A549 (cell line): Measurements from ENCODE around the gene TMEM174. TPM values are rescaled to one million over a fixed set of nuclear protein-coding genes. Genes with fewer than 3 reads are reported as not detected.
"Not testable (repeated sequence)": the region's sequence is repeated elsewhere in the genome, so short reads cannot be mapped to it uniquely, and the experiment has no call there.

Experiments
- ATAC-seq, 2 experiments: fragments of 200-7000 bp in 1 of 2; fragments of >200 bp in 1 of 2; cut with Nextera tagmentation in 1 of 2; cut with Tn5 transposase in 1 of 2; 3 replicates each; pipeline versions ENCODE4 v1.8.0 to v1.9.1; 2018 to 2020; ENCODE audit warnings: mild to moderate bottlenecking in 1 of 2, moderate library complexity in 1 of 2
- CTCF ChIA-PET: fragments of 300-600 bp; sonication (Branson Sonifier 250); formaldehyde crosslinking; extraction: SDS; loops from one replicate; lab custom pipeline; 2021; ENCODE audit warnings: antibody characterized with exemption, inconsistent platforms; lab: Yijun Ruan, JAX
- POLR2A ChIA-PET: fragments of 350-600 bp; formaldehyde crosslinking; extraction: SDS; loops from one replicate; lab custom pipeline; 2021; ENCODE audit warnings: antibody characterized with exemption, inconsistent platforms; lab: Yijun Ruan, JAX
- DNase-seq, 2 experiments: peaks; one replicate each; pipeline versions ENCODE4 v3.0.0 to v3.0.0-alpha.2; 2011 to 2016; ENCODE audit warnings: low read depth in 1 of 2, low spot score in 1 of 2
- FAIRE-seq: peaks from 2 replicates; lab custom pipeline; 2011; peaks lifted over from hg19 to GRCh38; lab: Jason Lieb, UNC
- H3K27ac ChIP-seq, 2 experiments: fragments of >200 bp; sonication (Bioruptor Twin); formaldehyde crosslinking; 3 replicates each; pipeline ENCODE4 v1.5.1; 2016 to 2017
- H3K4me1 ChIP-seq: fragments of >200 bp; sonication (Bioruptor Twin); formaldehyde crosslinking; 3 replicates; pipeline ENCODE4 v1.6.1; 2016
- H3K4me2 ChIP-seq: fragments of >200 bp; sonication (Bioruptor Twin); formaldehyde crosslinking; 3 replicates; pipeline ENCODE4 v1.6.1; 2016
- H3K4me3 ChIP-seq: fragments of >200 bp; sonication (Bioruptor Twin); formaldehyde crosslinking; 3 replicates; pipeline ENCODE4 v1.5.1; 2016
- H3K9me3 ChIP-seq: fragments of >200 bp; sonication (Bioruptor Twin); formaldehyde crosslinking; 3 replicates; pipeline ENCODE4 v1.6.1; 2016
- CTCF ChIP-seq: fragments of >200 bp; sonication (Bioruptor Twin); formaldehyde crosslinking; IDR thresholded peaks from 3 replicates; pipeline ENCODE4 v1.5.1; 2016
- ELK1 ChIP-seq: fragments of 150-350 bp; IDR thresholded peaks from 2 replicates; pipeline ENCODE4 v1.6.1; 2014; ENCODE audit warnings: low read depth, mild to moderate bottlenecking, low read length
- FOXS1 ChIP-seq: fragments of 250-450 bp; sonication (Bioruptor Pico); IDR thresholded peaks from 2 replicates; pipeline ENCODE4 v1.5.0; 2020; ENCODE audit warnings: mild to moderate bottlenecking, moderate library complexity
- HOXA7 ChIP-seq: fragments of 250-450 bp; sonication (Bioruptor Pico); IDR thresholded peaks from 2 replicates; pipeline ENCODE4 v1.5.0; 2020; ENCODE audit warnings: mild to moderate bottlenecking, moderate library complexity
- KDM5A ChIP-seq: fragments of 200-600 bp; sonication (generic); IDR thresholded peaks from 2 replicates; pipeline ENCODE4 v1.6.1; 2016; ENCODE audit warnings: antibody characterized with exemption, mild to moderate bottlenecking
- MAX ChIP-seq: IDR thresholded peaks from 2 replicates; pipeline ENCODE4 v1.6.1; 2012
- PBX3 ChIP-seq: IDR thresholded peaks from 2 replicates; pipeline ENCODE4 v1.6.1; 2012
- PHF8 ChIP-seq: fragments of 200-600 bp; sonication (generic); IDR thresholded peaks from 2 replicates; pipeline ENCODE4 v1.6.1; 2016; ENCODE audit warnings: low read depth, mild to moderate bottlenecking, antibody characterized with exemption, moderate library complexity, borderline replicate concordance
- POLR2AphosphoS2 ChIP-seq: conservative IDR thresholded peaks from 2 replicates; pipeline ENCODE4 v1.6.1; 2012; ENCODE audit warnings: low read length, improper control_type of control experiment, inconsistent platforms
- SREBF2 ChIP-seq: fragments of 450-650 bp; IDR thresholded peaks from 2 replicates; pipeline ENCODE4 v1.6.1; 2014; ENCODE audit warnings: mild to moderate bottlenecking, moderate library complexity
- USF2 ChIP-seq: fragments of 450-650 bp; IDR thresholded peaks from 2 replicates; pipeline ENCODE4 v1.6.1; 2014; ENCODE audit warnings: antibody characterized with exemption
- ZC3H11A ChIP-seq: fragments of 450-650 bp; IDR thresholded peaks from 2 replicates; pipeline ENCODE4 v1.6.1; 2014; ENCODE audit warnings: antibody characterized with exemption, mild to moderate bottlenecking
- ZSCAN20 ChIP-seq: fragments of 250-450 bp; sonication (Bioruptor Pico); IDR thresholded peaks from 2 replicates; pipeline ENCODE4 v1.8.0; 2022; ENCODE audit warnings: mild to moderate bottlenecking, moderate library complexity
- WGBS: methylation state at CpG from one replicate; pipeline ENCODE4 v1.1.6; 2017; ENCODE audit errors: missing lambda C conversion rate; 5-methylcytosine and 5-hydroxymethylcytosine counted together
- polyA plus RNA-seq, 4 experiments: library from polyadenylated mRNA; depleted of rRNA in 3 of 4; stranded (reverse); fragments of >200 nt; fragmentation: RNase III in 1 of 4; extraction: RNeasy Plus Mini Kit Qiagen cat#74134 plus additional on column Dnase treatment in 1 of 4; gene quantifications; 2 replicates in 3 of 4; 3 replicates in 1 of 4; pipeline ENCODE4 v1.2.3, GENCODE V29; 2011 to 2017

The TMEM174 gene
- polyA plus RNA-seq, 2 of the 4 experiments (the other 2 are of a cell fraction): not detected

- H3K27ac ChIP-seq: no peak overlapping the region
- H3K4me1 ChIP-seq: 0 out of 3 replicates have a peak, but pooled peaks cover 3% of the 10 kb centered on the region
- ChIA-PET CTCF (interaction anchor here (2.9 to 3.0 kb wide), 2 partner anchors 11 to 122 kb away, joined by 6 to 15 read pairs; no protein-coding TSS in a partner anchor), POLR2A (no interaction called here)
- WGBS: 59% methylated on average over 3 of the region's 3 CpGs
- no peak for DNase-seq
- FAIRE-seq: no peak
- TF ChIP-seq ELK1: no peak
- no peak for TF ChIP-seq PBX3
- TF ChIP-seq MAX: no peak
- no peak for TF ChIP-seq ZSCAN20 (CRISPR knock-in tag)
- no peak for TF ChIP-seq KDM5A
- no peak for TF ChIP-seq CTCF
- TF ChIP-seq FOXS1 (CRISPR knock-in tag): no peak
- TF ChIP-seq ZC3H11A: no peak
- TF ChIP-seq PHF8: no peak
- no peak for TF ChIP-seq USF2
- TF ChIP-seq HOXA7 (CRISPR knock-in tag): no peak
- TF ChIP-seq POLR2AphosphoS2: no peak
- no peak for TF ChIP-seq SREBF2
- peaks cover 12% of the 10 kb centered on the region for H3K9me3 ChIP-seq
- no peak overlapping the region for H3K4me3 ChIP-seq
- no peak for ATAC-seq
- H3K4me2 ChIP-seq: no peak overlapping the region
These were observed 32.3 kb downstream of the TMEM174 start for GRCh38 chr5:73205305-73205704.

- ChIA-PET CTCF (interaction anchor here (1.8 to 5.0 kb wide), 4 partner anchors 9 to 244 kb away, joined by 6 to 19 read pairs (median 10); no protein-coding TSS in a partner anchor), POLR2A (interaction anchor here (2.3 kb wide), 1 partner anchor 9 kb away, joined by 5 read pairs; no protein-coding TSS in a partner anchor)
- H3K4me3 ChIP-seq, H3K27ac ChIP-seq, DNase-seq, FAIRE-seq, H3K4me1 ChIP-seq, ATAC-seq, H3K4me2 ChIP-seq: not testable (repeated sequence)
- 3% methylated on average over 4 of the region's 4 CpGs for WGBS
- peaks cover 12% of the 10 kb centered on the region for H3K9me3 ChIP-seq
These were observed 34.2 kb downstream of the TMEM174 start for GRCh38 chr5:73207239-73207638.

GRCh38 chr5:73209075-73209474 lies 36.1 kb downstream of the TMEM174 start:
- CTCF ChIA-PET: interaction anchor here (1.8 to 5.0 kb wide), 2 partner anchors 9 to 242 kb away, joined by 6 to 19 read pairs; no protein-coding TSS in a partner anchor

GRCh38 chr5:73212693-73213092 lies 39.7 kb downstream of the TMEM174 start:
- ATAC-seq, H3K4me3 ChIP-seq, POLR2A ChIA-PET, FAIRE-seq, H3K27ac ChIP-seq, DNase-seq, H3K4me2 ChIP-seq, H3K4me1 ChIP-seq: not testable (repeated sequence)
- H3K9me3 ChIP-seq: peaks cover 12% of the 10 kb centered on the region
- 91% methylated on average over 3 of the region's 3 CpGs for WGBS
- CTCF ChIA-PET: interaction anchor here (1.0 to 3.3 kb wide), 2 partner anchors 11 to 238 kb away, joined by 5 to 15 read pairs; no protein-coding TSS in a partner anchor

More at GRCh38 chr5:73209075-73209474, 36.1 kb downstream of the TMEM174 start:
- H3K9me3 ChIP-seq: peaks cover 12% of the 10 kb centered on the region
- H3K27ac ChIP-seq, H3K4me3 ChIP-seq, H3K4me1 ChIP-seq, POLR2A ChIA-PET, DNase-seq, H3K4me2 ChIP-seq, FAIRE-seq, ATAC-seq: not testable (repeated sequence)
